Lung (tissue), 12 donors: Measurements from ENCODE around the gene TMEM242. TPM values are rescaled to one million over a fixed set of nuclear protein-coding genes. Genes with fewer than 3 reads are reported as not detected.

ENCODE experiments used
- ATAC-seq: fragments of 200-7000 bp; cut with Tn5 transposase; one replicate; pipeline ENCODE4 v1.9.1; 2020; ENCODE audit warnings: moderate number of reproducible peaks; ENCODE audit not compliant: insufficient read depth, low FRiP score
- DNase-seq, 3 donors: peaks; one replicate each; pipeline ENCODE4 v3.0.0-alpha.2; 2013 to 2017
- H3K27ac ChIP-seq, 2 donors: one replicate each; pipeline ENCODE4 v1.5.1; 2013; ENCODE audit warnings: mild to moderate bottlenecking in 2 of 2, moderate library complexity in 2 of 2, control low read depth in 1 of 2, inconsistent platforms in 1 of 2, low read depth in 1 of 2, low read length in 1 of 2
- H3K27me3 ChIP-seq, 3 donors: one replicate each; pipeline ENCODE4 v1.5.1; 2013; ENCODE audit warnings: low read length in 2 of 3; ENCODE audit not compliant: control insufficient read depth in 3 of 3, insufficient read depth in 3 of 3
- H3K36me3 ChIP-seq, 4 donors: one replicate each; pipeline ENCODE4 v1.5.1; 2013; ENCODE audit warnings: low read length in 4 of 4, mild to moderate bottlenecking in 1 of 4, moderate library complexity in 1 of 4; ENCODE audit not compliant: control insufficient read depth in 4 of 4, insufficient read depth in 4 of 4
- H3K4me1 ChIP-seq, 5 donors: one replicate each; pipeline ENCODE4 v1.5.1; 2013; ENCODE audit warnings: low read length in 5 of 5, mild to moderate bottlenecking in 2 of 5, moderate library complexity in 1 of 5; ENCODE audit not compliant: control insufficient read depth in 5 of 5, insufficient read depth in 5 of 5
- H3K4me3 ChIP-seq: one replicate; pipeline ENCODE4 v1.5.1; 2013; ENCODE audit warnings: mild to moderate bottlenecking, control low read depth, moderate library complexity
- H3K9ac ChIP-seq, 2 donors: one replicate each; pipeline ENCODE4 v1.5.1; 2013; ENCODE audit warnings: low read length in 2 of 2, control low read depth in 1 of 2; ENCODE audit not compliant: insufficient read depth in 1 of 2
- H3K9me3 ChIP-seq, 4 donors: one replicate each; pipeline ENCODE4 v1.5.1; 2013; ENCODE audit warnings: low read length in 3 of 4, mild to moderate bottlenecking in 1 of 4, moderate library complexity in 1 of 4; ENCODE audit not compliant: control insufficient read depth in 4 of 4, insufficient read depth in 3 of 4
- WGBS, 2 donors: extraction: QIAGEN DNeasy Blood & Tissue Kit; methylation state at CpG; one replicate each; pipeline ENCODE4 v1.1.7; 2013; 5-methylcytosine and 5-hydroxymethylcytosine counted together
- polyA plus RNA-seq, 2 donors: library from polyadenylated mRNA; stranded (reverse); fragments of 200-250 nt; gene quantifications; one replicate each; pipeline ENCODE4 v1.2.1, GENCODE V29; 2013
- total RNA-seq, 2 donors: library from RNA; depleted of rRNA in 1 of 2; stranded (reverse); fragments of >200 nt in 1 of 2; gene quantifications; one replicate each; pipeline ENCODE4 v1.2.1, GENCODE V29; 2014 to 2021
- TF ChIP-seq, protein P1 (sequence below): IDR thresholded peaks from 2 replicates; pipeline ENCODE4 v1.5.1; 2012; ENCODE audit warnings: mild to moderate bottlenecking; ENCODE audit errors: control extremely low read depth, extremely low read depth
- donor health status: control.
- donor health status: control.
- donor health status: Bipolar disorder and iron deficiency.
- donor health status: healthy.
- donor health status: DM: yes; HTN: yes; CAD: no.

The TMEM242 gene
- total and polyA plus RNA-seq, 4 donors = 4.4 to 11.5 (median 8.3) TPM

DNA sequence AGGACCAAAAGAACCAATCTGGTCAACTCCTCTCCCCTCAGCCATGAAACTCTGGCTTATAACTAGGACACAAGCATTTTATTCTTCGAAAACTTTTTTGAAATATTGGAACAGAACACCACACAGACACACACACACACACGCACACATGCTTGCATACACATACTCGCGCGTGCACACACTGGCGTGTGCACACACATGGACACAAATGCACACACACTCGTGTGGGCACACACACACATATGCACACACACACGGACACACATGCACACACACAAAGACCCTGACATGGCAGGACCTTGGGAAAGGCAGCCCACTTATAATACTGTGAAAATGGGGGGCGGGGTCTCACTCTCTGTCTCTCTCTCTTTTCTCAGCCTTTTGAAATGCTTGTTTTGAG, 63.9 kb downstream of the TMEM242 start:
- TF ChIP-seq, protein P1, sequence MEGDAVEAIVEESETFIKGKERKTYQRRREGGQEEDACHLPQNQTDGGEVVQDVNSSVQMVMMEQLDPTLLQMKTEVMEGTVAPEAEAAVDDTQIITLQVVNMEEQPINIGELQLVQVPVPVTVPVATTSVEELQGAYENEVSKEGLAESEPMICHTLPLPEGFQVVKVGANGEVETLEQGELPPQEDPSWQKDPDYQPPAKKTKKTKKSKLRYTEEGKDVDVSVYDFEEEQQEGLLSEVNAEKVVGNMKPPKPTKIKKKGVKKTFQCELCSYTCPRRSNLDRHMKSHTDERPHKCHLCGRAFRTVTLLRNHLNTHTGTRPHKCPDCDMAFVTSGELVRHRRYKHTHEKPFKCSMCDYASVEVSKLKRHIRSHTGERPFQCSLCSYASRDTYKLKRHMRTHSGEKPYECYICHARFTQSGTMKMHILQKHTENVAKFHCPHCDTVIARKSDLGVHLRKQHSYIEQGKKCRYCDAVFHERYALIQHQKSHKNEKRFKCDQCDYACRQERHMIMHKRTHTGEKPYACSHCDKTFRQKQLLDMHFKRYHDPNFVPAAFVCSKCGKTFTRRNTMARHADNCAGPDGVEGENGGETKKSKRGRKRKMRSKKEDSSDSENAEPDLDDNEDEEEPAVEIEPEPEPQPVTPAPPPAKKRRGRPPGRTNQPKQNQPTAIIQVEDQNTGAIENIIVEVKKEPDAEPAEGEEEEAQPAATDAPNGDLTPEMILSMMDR = no peak

DNA sequence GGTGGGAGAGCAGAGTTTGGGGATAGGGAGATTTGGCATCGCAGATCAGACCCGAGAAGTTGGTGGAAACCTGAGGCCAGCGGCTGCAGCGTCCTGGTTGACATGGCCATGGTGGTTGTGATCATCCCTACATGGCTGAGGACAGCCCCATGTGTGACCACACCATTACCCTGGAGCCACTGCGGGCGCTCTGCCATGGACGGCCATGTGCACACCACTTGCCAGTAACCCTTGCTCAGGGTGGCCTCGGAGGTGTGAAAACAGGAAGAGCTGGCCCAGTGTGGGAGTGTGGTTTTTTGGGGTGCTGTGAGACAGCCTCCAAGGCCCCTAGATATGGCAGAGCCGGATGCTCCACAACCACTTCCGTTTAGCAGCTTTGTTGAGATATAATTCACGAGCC, 64.4 kb downstream of the TMEM242 start:
- 87 to 91% methylated on average over 11 of the region's 11 CpGs for WGBS, 2 donors
- Histone ChIP-seq H3K4me3 (no peak overlapping the region), H3K36me3 (no peaks in the 10 kb centered on the region), H3K4me1 (peaks cover 0 to 18% (median 0%) of the 10 kb centered on the region in 5 donors), H3K27me3 (no peaks in the 10 kb centered on the region), H3K27ac (no peak overlapping the region), H3K9me3 (no peaks in the 10 kb centered on the region), H3K9ac (no peak overlapping the region)
- DNase-seq (no peak), ATAC-seq (no peak)
- TF ChIP-seq, protein P1 = no peak

More for the DNA sequence above, 63.9 kb downstream of the TMEM242 start:
- no peaks in the 10 kb centered on the region for H3K9me3 ChIP-seq
- no peak overlapping the region for H3K9ac ChIP-seq
- no peaks in the 10 kb centered on the region for H3K27me3 ChIP-seq
- no peak overlapping the region for H3K27ac ChIP-seq
- H3K4me1 ChIP-seq = peaks cover 0 to 18% (median 0%) of the 10 kb centered on the region in 5 donors
- DNase-seq (no peak), ATAC-seq (no peak)
- no peak overlapping the region for H3K4me3 ChIP-seq
- no peaks in the 10 kb centered on the region for H3K36me3 ChIP-seq
- 94 to 97% methylated on average over 9 of the region's 9 CpGs for WGBS, 2 donors

DNA sequence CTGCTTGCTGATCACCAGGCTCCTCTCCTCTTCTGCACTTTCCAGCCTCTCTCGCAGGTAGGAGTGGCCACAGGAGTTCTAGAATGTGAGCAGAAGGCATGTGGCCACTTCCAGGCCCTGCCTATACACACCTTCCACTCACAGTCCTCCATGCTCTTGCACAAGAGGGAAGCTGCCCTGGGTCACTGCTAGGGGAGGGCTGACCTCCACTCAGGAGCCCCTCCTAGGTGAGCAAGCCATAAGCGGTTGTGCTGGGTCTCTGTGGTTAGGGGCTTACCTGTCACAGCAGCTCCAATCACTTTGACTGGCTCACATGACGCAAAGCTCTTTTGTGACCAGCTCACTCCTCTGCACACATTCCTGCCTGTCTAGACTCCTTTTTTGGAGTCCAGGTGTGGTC, 68.2 kb downstream of the TMEM242 start:
- Histone ChIP-seq H3K9me3 (peaks cover 0 to 2% (median 0%) of the 10 kb centered on the region in 4 donors), H3K9ac (no peak overlapping the region), H3K27me3 (no peaks in the 10 kb centered on the region), H3K36me3 (no peaks in the 10 kb centered on the region), H3K4me3 (no peak overlapping the region), H3K27ac (no peak overlapping the region), H3K4me1 (peaks cover 0 to 6% (median 3%) of the 10 kb centered on the region in 5 donors)
- WGBS, 2 donors = 82 to 92% methylated on average over 3 of the region's 3 CpGs
- no peak for DNase-seq
- TF ChIP-seq, protein P1 = no peak
- ATAC-seq = no peak

DNA sequence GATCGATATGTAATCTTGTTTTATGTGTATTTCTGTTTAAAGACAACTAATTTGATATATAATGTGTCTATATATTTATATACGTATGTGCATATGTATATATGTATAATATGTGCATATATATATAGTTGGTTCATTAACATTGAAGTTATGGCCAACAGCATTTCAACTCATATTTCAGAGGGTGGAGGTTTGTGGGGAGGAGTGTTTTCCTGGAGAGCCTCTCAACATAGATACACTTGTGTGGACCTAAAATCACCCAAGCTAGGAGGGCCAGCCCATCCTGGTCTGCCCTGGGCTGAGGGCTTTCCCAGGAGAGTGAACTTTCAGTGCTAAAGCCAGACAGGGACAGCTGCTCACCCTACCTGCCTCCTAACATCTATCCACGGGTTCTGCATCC, 68.8 kb downstream of the TMEM242 start:
- WGBS, 2 donors = 93% methylated on average over 3 of the region's 3 CpGs
- peaks cover 0 to 2% (median 0%) of the 10 kb centered on the region in 4 donors for H3K9me3 ChIP-seq
- TF ChIP-seq, protein P1 = no peak
- DNase-seq = no peak
- H3K9ac ChIP-seq = no peak overlapping the region
- H3K4me3 ChIP-seq = no peak overlapping the region
- H3K27me3 ChIP-seq = no peaks in the 10 kb centered on the region
- no peak for ATAC-seq
- peaks cover 0 to 3% (median 1%) of the 10 kb centered on the region in 5 donors for H3K4me1 ChIP-seq
- no peak overlapping the region for H3K27ac ChIP-seq
- H3K36me3 ChIP-seq = no peaks in the 10 kb centered on the region
